Astrocyte (in vitro differentiated cells and primary cell): ENCODE results near the gene SELENOP. TPM values are rescaled to one million over a fixed set of nuclear protein-coding genes. Genes with fewer than 3 reads are reported as not detected.
A peak's percentile ranks its signal among the peaks of the same experiment; 100 is the strongest.

Source experiments
- DNase-seq: peaks from one replicate; pipeline ENCODE4 v3.0.0-alpha.2; 2010; ENCODE audit warnings: low read depth
- FAIRE-seq: peaks from 2 replicates; lab custom pipeline; 2011; peaks lifted over from hg19 to GRCh38; lab: Jason Lieb, UNC
- H2AFZ ChIP-seq: 2 replicates; pipeline ENCODE4 v1.6.0; 2012; ENCODE audit warnings: low read depth, low read length, inconsistent platforms
- H3K27ac ChIP-seq: 2 replicates; pipeline ENCODE4 v1.5.1; 2011; ENCODE audit warnings: low read depth, low read length, inconsistent platforms
- H3K27me3 ChIP-seq: 2 replicates; pipeline ENCODE4 v1.6.0; 2011; ENCODE audit warnings: low read length, inconsistent platforms; ENCODE audit not compliant: insufficient read depth
- H3K36me3 ChIP-seq: 2 replicates; pipeline ENCODE4 v1.5.1; 2011; ENCODE audit warnings: low read length, inconsistent platforms; ENCODE audit not compliant: insufficient read depth
- H3K4me1 ChIP-seq: 2 replicates; pipeline ENCODE4 v1.5.1; 2011; ENCODE audit warnings: low read length, inconsistent platforms; ENCODE audit not compliant: insufficient read depth
- H3K4me2 ChIP-seq: 2 replicates; pipeline ENCODE4 v1.6.0; 2012; ENCODE audit warnings: low read length, inconsistent platforms
- H3K4me3 ChIP-seq: 2 replicates; pipeline ENCODE4 v1.5.1; 2011; ENCODE audit warnings: low read depth, mild to moderate bottlenecking, low read length, inconsistent platforms; ENCODE audit not compliant: insufficient read depth
- H3K79me2 ChIP-seq: 2 replicates; pipeline ENCODE4 v1.6.0; 2012; ENCODE audit warnings: mild to moderate bottlenecking, low read length, inconsistent platforms; ENCODE audit not compliant: insufficient read depth
- H3K9ac ChIP-seq: 2 replicates; pipeline ENCODE4 v1.6.0; 2012; ENCODE audit warnings: mild to moderate bottlenecking, low read length, inconsistent platforms
- H3K9me3 ChIP-seq: 2 replicates; pipeline ENCODE4 v1.5.1; 2012; ENCODE audit warnings: low read depth, mild to moderate bottlenecking, low read length, inconsistent platforms; ENCODE audit not compliant: insufficient read depth
- H4K20me1 ChIP-seq: 2 replicates; pipeline ENCODE4 v1.6.0; 2012; ENCODE audit warnings: low read length, inconsistent platforms; ENCODE audit not compliant: insufficient read depth
- H3K27ac Mint-ChIP-seq: one replicate; pipeline ENCODE4 v1.8.0; 2021; ENCODE audit warnings: mild to moderate bottlenecking, mixed read lengths; ENCODE audit not compliant: unreplicated experiment
- H3K27me3 Mint-ChIP-seq: one replicate; pipeline ENCODE4 v1.8.0; 2021; ENCODE audit warnings: low read depth, mixed read lengths; ENCODE audit not compliant: unreplicated experiment
- H3K36me3 Mint-ChIP-seq: one replicate; pipeline ENCODE4 v1.8.0; 2021; ENCODE audit warnings: low read depth, mixed read lengths; ENCODE audit not compliant: unreplicated experiment
- H3K4me1 Mint-ChIP-seq: one replicate; pipeline ENCODE4 v1.8.0; 2021; ENCODE audit warnings: low read depth, mixed read lengths; ENCODE audit not compliant: unreplicated experiment
- H3K4me3 Mint-ChIP-seq: one replicate; pipeline ENCODE4 v1.8.0; 2021; ENCODE audit warnings: mild to moderate bottlenecking, moderate library complexity, mixed read lengths; ENCODE audit not compliant: unreplicated experiment
- H3K9me3 Mint-ChIP-seq: one replicate; pipeline ENCODE4 v1.8.0; 2021; ENCODE audit warnings: mild to moderate bottlenecking, mixed read lengths; ENCODE audit not compliant: unreplicated experiment
- EZH2 ChIP-seq: IDR thresholded peaks from 2 replicates; pipeline ENCODE4 v1.6.1; 2012; ENCODE audit warnings: mild to moderate bottlenecking, low read length, inconsistent platforms; ENCODE audit not compliant: insufficient read depth
- total RNA-seq: library from RNA; stranded (reverse); gene quantifications from 2 replicates; pipeline ENCODE4 v1.2.1, GENCODE V29; 2021
- TF ChIP-seq, protein P1 (sequence below): IDR thresholded peaks from 2 replicates; pipeline ENCODE4 v1.5.1; 2011; ENCODE audit warnings: low read depth, mild to moderate bottlenecking, inconsistent platforms, low read length, moderate library complexity; ENCODE audit not compliant: insufficient read depth

SELENOP gene
- total RNA-seq, 1 donor from 2014 or later: 11.6 TPM

DNA sequence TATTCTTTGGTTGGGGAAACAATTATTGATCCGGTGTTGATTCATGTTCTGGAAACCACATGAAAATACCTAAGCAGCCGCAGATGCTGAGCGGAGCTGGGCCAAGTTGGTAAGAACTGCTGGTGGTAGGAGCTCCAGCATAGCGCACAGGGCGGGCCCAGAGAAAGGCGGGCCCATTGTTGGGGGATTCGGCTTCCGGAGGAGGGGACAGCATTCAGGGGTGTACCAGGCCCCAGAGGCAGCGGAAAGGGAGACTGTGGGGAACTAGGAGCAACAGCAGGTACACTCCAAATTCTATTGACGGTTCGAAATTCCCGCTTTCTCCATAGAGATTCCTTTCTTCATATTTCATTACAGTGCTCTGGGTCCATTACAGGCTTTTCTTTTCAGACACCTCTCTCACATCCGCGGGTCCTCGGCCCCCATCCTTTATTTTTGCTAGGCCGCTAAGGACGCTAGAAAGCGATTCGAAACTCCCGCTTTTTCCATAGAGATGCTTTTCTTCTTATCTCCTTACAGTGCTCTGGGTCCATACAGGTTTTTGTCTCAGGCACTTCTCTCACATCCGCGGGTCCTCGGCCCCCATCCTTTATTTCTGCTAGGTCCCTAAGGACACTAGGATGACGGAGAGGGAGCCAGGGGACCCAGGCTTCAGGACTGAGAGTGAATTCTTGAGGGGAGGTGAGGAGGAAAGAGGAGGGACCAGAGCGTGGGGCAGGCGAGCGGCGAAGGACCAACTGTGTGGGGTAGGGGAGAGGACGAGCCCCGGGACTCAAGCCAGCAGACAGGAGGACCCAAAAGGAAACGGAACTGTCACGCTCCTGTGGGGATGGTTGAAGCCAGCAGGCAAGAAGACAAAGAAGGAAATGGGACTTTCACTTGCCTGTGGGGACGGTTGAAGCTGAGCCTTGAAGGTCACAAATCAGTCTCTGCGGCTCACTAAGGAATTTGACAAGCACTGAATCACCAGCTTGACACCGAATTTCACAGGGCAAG is 54.8 kb downstream of the SELENOP start, which contains the start of gene CCDC152:
Gene CCDC152, plus strand, starts transcription at position 213 of the 996 bp plus-strand sequence. CDS start 2,304 bp downstream, outside the sequence.
- H3K9ac ChIP-seq: peak within 1 kb of the TSS; percentile 73
- H2AFZ ChIP-seq: peak within 1 kb of the TSS; percentile 67
- peak within 1 kb of the TSS; percentile 81 for H3K4me2 ChIP-seq
- Mint-ChIP-seq H3K27me3 (peaks cover 6% of the 10 kb centered on the region), H3K4me1 (peaks cover 6% of the 10 kb centered on the region), H3K27ac (peak within 1 kb of the TSS; percentile 7), H3K4me3 (peak within 1 kb of the TSS; percentile 82), H3K9me3 (no peaks in the 10 kb centered on the region), H3K36me3 (no peaks in the 10 kb centered on the region)
- H3K36me3 ChIP-seq: no peaks in the 10 kb centered on the region
- no peak within 1 kb of the TSS for H3K27ac ChIP-seq
- FAIRE-seq (no peak), DNase-seq (peak; percentile 19)
- H4K20me1 ChIP-seq: no peaks in the 10 kb centered on the region
- no peaks in the 10 kb centered on the region for H3K4me1 ChIP-seq
- no peaks in the 10 kb centered on the region for H3K9me3 ChIP-seq
- no peaks in the 10 kb centered on the region for H3K79me2 ChIP-seq
- H3K4me3 ChIP-seq: peak within 1 kb of the TSS; percentile 53
- no peaks in the 10 kb centered on the region for H3K27me3 ChIP-seq
- no peak for TF ChIP-seq EZH2
- TF ChIP-seq, protein P1, sequence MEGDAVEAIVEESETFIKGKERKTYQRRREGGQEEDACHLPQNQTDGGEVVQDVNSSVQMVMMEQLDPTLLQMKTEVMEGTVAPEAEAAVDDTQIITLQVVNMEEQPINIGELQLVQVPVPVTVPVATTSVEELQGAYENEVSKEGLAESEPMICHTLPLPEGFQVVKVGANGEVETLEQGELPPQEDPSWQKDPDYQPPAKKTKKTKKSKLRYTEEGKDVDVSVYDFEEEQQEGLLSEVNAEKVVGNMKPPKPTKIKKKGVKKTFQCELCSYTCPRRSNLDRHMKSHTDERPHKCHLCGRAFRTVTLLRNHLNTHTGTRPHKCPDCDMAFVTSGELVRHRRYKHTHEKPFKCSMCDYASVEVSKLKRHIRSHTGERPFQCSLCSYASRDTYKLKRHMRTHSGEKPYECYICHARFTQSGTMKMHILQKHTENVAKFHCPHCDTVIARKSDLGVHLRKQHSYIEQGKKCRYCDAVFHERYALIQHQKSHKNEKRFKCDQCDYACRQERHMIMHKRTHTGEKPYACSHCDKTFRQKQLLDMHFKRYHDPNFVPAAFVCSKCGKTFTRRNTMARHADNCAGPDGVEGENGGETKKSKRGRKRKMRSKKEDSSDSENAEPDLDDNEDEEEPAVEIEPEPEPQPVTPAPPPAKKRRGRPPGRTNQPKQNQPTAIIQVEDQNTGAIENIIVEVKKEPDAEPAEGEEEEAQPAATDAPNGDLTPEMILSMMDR: no peak

DNA sequence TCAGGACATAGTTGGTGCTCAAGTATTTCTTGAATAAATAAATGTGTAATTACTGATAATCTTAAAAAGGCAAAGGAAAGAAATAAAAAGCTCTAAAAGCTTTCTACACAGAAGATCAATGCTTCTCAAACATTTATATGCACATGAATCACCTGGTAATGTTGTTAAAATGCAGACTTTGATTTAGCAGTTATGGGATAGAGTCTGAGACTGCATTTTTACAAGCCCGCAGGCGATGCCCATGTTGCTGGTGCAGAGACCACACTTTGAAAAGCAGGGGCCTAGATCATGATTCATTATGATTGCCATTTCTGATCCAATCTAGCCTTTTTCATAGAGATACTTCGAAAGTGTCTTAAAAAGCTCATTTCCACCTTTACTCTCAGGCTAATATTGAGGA is 58.6 kb downstream of the SELENOP start:
- TF ChIP-seq, protein P1: no peak
- TF ChIP-seq EZH2: no peak
- no peak overlapping the region for H3K27ac ChIP-seq
- H3K4me1 Mint-ChIP-seq: peaks cover 5% of the 10 kb centered on the region
- H3K36me3 ChIP-seq: no peaks in the 10 kb centered on the region
- no peaks in the 10 kb centered on the region for H4K20me1 ChIP-seq
- no peak overlapping the region for H3K4me3 ChIP-seq
- no peaks in the 10 kb centered on the region for H3K36me3 Mint-ChIP-seq
- no peak overlapping the region for H3K27ac Mint-ChIP-seq
- H3K9me3 Mint-ChIP-seq: no peaks in the 10 kb centered on the region
- H3K27me3 Mint-ChIP-seq: peaks cover 6% of the 10 kb centered on the region
- H3K4me1 ChIP-seq: no peaks in the 10 kb centered on the region
- no peak for DNase-seq
- FAIRE-seq: no peak
- H3K9me3 ChIP-seq: no peaks in the 10 kb centered on the region
- no peak overlapping the region for H3K9ac ChIP-seq
- H2AFZ ChIP-seq: no peak overlapping the region
- no peak overlapping the region for H3K4me2 ChIP-seq
- H3K4me3 Mint-ChIP-seq: no peak overlapping the region
- H3K27me3 ChIP-seq: no peaks in the 10 kb centered on the region
- no peaks in the 10 kb centered on the region for H3K79me2 ChIP-seq

DNA sequence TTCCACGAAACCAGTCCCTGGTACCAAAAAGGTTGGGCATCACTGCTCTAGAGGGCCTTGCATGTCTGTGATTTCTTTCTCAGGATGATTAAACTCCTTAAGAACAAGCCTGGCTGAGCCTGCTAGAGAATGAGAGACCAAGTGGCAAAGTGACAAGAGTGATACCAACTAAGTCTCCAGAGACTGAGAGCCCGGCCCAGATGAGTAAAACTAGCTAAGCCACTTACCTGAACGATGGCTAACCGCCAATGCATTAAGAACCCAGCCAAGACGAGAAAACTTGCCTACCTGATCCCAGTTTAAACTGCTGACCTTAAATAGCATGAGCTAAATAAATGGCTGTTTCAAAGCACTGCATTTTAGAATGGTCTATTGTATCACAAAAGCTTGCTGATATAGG is 60.6 kb downstream of the SELENOP start:
- Histone ChIP-seq H3K4me3 (no peak overlapping the region), H3K9me3 (no peaks in the 10 kb centered on the region), H3K79me2 (no peaks in the 10 kb centered on the region), H3K4me1 (no peaks in the 10 kb centered on the region), H3K27ac (no peak overlapping the region), H4K20me1 (no peaks in the 10 kb centered on the region), H3K9ac (no peak overlapping the region), H3K27me3 (peaks cover 2% of the 10 kb centered on the region), H2AFZ (no peak overlapping the region), H3K4me2 (no peak overlapping the region), H3K36me3 (no peaks in the 10 kb centered on the region)
- Mint-ChIP-seq H3K36me3 (no peaks in the 10 kb centered on the region), H3K9me3 (no peaks in the 10 kb centered on the region), H3K27ac (no peak overlapping the region), H3K4me3 (no peak overlapping the region), H3K27me3 (peaks cover 3% of the 10 kb centered on the region), H3K4me1 (no peaks in the 10 kb centered on the region)
- no peak for TF ChIP-seq EZH2
- TF ChIP-seq, protein P1: no peak
- no peak for DNase-seq
- FAIRE-seq: no peak
